Dermis microvascular lymphatic vessel endothelial cell (primary cell): ENCODE results near the gene TCERG1L. TPM values are rescaled to one million over a fixed set of nuclear protein-coding genes. Genes with fewer than 3 reads are reported as not detected.
"Not testable (repeated sequence)": the region's sequence is repeated elsewhere in the genome, so short reads cannot be mapped to it uniquely, and the experiment has no call there.

ENCODE experiments used
- DNase-seq, 2 donors: peaks; one replicate each; pipeline versions ENCODE4 v3.0.0 to v3.0.0-alpha.2; 2010; ENCODE audit warnings: low read depth in 2 of 2
- total RNA-seq: library from RNA; depleted of rRNA; stranded (reverse); fragments of >200 nt; gene quantifications from 2 replicates; pipeline ENCODE4 v1.2.1, GENCODE V29; 2014

TCERG1L gene
- total RNA-seq, 1 donor from 2014 or later: not detected

DNA sequence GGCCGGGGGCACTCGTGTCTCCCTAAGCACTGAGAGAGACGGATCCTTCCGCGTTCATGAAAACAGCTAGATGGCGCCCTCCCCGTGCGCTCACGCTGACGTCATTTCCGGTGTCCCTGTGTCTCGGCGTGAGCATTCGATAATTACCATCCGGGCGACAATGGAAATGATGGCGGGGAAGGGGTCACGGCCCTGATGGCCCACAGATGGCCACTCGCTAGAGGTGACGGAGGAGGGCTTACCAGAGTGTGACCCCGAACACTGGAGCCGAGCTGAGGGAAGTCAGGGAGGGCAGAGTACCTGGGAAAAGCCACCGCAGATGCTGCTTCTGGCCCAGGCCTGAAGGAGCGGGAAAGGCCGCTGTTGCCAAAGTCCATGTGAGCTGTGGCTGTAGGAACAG is 222.9 kb downstream of the TCERG1L start:
- DNase-seq: no peak

DNA sequence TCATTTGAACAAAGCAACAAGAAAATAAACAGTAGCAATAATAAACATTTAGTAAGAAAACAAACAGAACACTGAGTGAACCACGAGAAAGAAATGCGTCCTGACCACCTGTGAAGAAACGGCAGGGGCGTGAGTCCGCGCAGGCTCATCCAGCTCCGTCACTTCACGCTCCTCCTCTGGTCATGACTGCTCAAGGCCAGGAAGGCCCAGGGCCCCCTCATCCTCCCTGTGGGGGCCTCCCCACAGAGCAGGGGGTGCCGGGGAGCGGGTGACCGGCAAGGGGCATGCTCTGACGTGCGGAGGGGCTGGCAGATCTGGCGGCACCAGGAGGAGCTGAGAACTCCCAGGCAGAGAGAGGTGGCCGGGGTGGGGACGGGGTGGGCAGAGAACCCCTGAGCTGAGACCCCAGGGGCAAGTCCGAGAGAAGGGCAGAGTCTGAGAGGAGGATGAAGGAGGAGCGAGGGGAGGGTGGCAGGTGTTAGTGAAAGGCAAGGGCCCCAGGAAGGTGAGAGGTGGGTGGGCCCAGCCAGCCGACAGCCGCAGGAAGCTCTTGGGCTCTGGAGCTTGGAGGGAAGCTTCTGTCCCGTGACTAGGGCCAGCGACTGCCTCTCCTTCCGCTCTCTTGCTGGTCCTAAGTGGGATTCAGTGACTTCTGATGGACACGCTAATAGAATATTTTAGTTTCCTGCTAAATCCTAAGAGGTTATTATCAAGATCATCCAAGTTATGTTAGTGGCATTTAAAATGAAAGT is 223.9 kb downstream of the TCERG1L start:
- no peak for DNase-seq

DNA sequence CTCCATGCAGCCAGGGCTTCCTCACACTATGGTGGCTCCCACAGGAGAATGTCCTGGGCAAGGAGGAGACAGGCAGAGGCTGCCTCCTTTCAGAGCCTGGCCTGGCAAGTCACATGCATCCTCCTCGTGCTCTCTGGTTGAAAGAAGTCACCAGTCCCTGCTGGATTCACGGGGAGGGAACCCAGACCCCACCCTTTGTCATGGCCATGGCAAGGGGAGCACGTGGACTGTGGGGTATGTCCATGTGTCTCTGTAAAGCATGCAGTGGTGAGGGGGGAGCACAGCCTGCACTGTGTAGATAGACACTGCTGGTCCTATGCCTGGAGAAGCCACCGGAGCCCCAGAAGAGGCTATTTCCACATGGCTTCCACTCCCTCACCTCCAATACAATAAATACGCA is 225.0 kb downstream of the TCERG1L start:
- DNase-seq: no peak

- DNase-seq: no peak
These were observed 225.4 kb downstream of the TCERG1L start for GRCh38 chr10:131086094-131086493.

GRCh38 chr10:131085091-131085860 is 226.2 kb downstream of the TCERG1L start:
- DNase-seq: no peak

- DNase-seq: no peak
These were observed 226.8 kb downstream of the TCERG1L start for GRCh38 chr10:131084791-131085090.

- DNase-seq: no peak
These were observed 227.4 kb downstream of the TCERG1L start for GRCh38 chr10:131083915-131084790.

GRCh38 chr10:131082991-131083481 is 228.5 kb downstream of the TCERG1L start:
- no peak for DNase-seq

GRCh38 chr10:131082201-131082850 is 229.2 kb downstream of the TCERG1L start:
- no peak for DNase-seq

GRCh38 chr10:131081786-131082185 is 229.7 kb downstream of the TCERG1L start:
- DNase-seq: no peak

DNA sequence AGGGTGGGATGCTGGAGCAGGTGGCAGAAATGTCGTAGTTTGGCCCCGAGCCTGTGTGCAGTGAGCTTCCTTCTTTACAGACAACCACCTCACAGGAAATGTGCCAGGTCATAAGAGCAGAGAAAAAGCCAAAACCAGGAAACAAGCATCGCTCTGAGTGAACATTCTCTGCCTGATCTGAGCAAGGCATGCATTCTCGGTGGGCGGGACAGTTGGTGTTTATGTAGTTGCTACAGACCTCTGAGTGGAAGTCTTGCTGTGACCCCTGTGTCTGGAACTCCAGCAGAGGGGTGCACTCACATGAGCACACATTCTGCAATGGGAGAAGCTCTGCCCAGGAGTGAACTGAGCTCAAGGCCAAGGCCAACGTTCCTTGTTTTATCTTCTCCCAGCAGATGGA is 230.1 kb downstream of the TCERG1L start:
- DNase-seq: no peak

- no peak for DNase-seq
These were observed 230.9 kb downstream of the TCERG1L start for GRCh38 chr10:131080571-131080970.

DNA sequence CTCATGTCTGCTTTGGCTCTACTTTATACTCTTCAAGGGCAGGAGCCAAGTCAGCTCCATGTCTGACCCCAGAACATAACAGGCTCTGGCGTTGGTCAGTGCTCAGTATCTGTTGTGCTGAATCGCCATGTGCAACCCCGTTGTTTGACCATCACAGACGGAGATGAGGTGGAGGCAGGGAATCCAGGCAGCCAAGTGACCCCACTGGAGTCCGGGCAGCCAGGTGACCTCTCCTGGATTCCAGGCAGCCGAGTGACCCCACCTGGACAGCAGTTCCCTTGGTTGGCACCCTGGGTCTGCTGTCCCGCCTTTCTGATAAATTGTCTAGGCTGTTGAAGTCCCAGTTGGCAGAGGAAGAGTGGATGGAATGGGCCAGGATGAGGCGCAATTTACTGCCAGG is 232.2 kb downstream of the TCERG1L start:
- DNase-seq: no peak

GRCh38 chr10:131078882-131079280 is 232.6 kb downstream of the TCERG1L start:
- not testable (repeated sequence) for DNase-seq

- DNase-seq: no peak
These were observed 233.2 kb downstream of the TCERG1L start for GRCh38 chr10:131078131-131078881.

DNA sequence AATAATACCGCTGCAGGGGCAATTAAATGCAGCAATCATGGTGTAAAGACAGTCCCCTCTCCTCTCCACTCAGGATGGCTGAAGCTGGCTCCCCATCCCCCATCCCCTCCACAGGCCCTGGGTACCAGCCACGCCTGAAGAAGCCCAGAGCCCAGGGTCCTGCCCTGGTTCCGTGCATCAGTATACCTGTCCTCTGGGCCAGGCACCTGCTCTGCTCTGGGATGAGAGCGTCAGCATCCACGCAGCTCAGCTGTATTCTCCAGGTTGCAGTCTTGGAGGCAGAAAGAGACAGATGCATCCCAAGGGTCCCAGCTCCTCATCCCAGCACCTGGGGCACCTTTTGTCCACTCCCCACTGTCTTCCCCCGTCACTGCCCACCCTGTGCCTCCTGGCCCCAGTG is 233.8 kb downstream of the TCERG1L start:
- DNase-seq: no peak

- no peak for DNase-seq
These were observed 234.5 kb downstream of the TCERG1L start for GRCh38 chr10:131077031-131077430.

DNA sequence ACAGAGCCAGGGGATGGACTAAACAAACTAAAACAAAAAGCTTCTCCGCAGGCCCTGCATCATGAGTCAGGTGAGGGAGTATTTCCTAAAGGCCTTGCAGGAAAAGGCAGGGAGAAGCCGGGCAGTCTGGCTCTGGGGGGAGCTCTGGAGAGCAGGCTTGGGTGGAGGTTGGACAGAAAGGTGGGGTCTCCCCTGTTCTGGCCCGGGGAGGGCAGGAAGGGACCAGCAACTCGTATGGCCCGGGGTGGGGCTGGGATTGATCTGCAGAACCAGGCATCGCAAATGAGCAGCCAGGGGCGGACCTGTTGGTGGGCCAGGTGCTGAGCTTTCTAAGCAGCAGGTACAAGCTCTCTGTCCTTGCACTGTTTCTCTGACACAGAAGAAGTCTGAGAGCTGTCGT is 235.2 kb downstream of the TCERG1L start:
- no peak for DNase-seq

DNA sequence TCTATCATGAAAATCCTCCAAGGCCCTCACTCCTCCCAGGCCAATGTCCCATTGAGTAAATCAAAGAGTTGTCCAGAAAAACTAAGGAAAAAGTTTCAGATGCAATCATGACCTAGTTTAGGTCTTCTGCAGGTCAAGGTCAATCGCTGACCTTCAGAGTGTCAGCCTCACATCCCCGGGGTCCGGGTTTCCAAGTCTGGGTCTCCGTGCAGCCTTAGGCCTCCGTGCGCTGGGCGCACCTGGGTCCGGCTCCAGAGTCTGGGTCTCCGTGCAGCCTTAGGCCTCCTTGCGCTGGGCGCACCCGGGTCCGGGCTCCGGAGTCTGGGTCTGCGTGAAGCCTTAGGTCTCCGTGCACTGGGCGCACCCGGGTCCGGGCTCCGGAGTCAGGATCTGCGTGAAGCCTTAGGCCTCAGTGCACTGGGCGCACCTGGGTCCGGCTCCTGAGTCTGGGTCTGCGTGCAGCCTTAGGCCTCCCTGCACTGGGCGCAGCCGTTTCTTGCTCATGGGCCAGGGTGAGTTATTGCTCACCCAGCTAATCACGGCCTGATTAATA is 236.2 kb downstream of the TCERG1L start:
- DNase-seq: no peak

- DNase-seq: no peak
These were observed 236.8 kb downstream of the TCERG1L start for GRCh38 chr10:131074682-131075081.
